GM23248 (cell line): ENCODE measurements around the gene CSNK1G1. TPM values are rescaled to one million over a fixed set of nuclear protein-coding genes. Genes with fewer than 3 reads are reported as not detected.

Experiments used
- DNase-seq: peaks from one replicate; pipeline ENCODE4 v3.0.0-alpha.2; 2015
- H2AFZ ChIP-seq: fragments of 200-600 bp; sonication (generic); 2 replicates; pipeline ENCODE4 v1.6.1; 2016; ENCODE audit warnings: antibody characterized with exemption
- H3F3A ChIP-seq: fragments of 200-600 bp; sonication (generic); 2 replicates; pipeline ENCODE4 v1.6.1; 2016; ENCODE audit warnings: mild to moderate bottlenecking, antibody characterized with exemption, mixed run types; ENCODE audit not compliant: insufficient read depth
- H3K27ac ChIP-seq: fragments of 200-600 bp; sonication (generic); 2 replicates; pipeline ENCODE4 v1.5.1; 2016; ENCODE audit warnings: mild to moderate bottlenecking
- H3K27me3 ChIP-seq: fragments of 200-600 bp; sonication (generic); replicated peaks from 2 replicates; pipeline ENCODE4 v1.6.1; 2016; ENCODE audit warnings: mild to moderate bottlenecking; ENCODE audit not compliant: insufficient read depth
- H3K36me3 ChIP-seq: fragments of 200-600 bp; sonication (generic); 2 replicates; pipeline ENCODE4 v1.6.1; 2016; ENCODE audit warnings: low read depth, mild to moderate bottlenecking
- H3K4me1 ChIP-seq: fragments of 200-600 bp; sonication (generic); 2 replicates; pipeline ENCODE4 v1.6.1; 2016; ENCODE audit warnings: mild to moderate bottlenecking; ENCODE audit not compliant: insufficient read depth
- H3K4me2 ChIP-seq: fragments of 200-600 bp; sonication (generic); one replicate; pipeline ENCODE4 v1.6.1; 2016; ENCODE audit warnings: mild to moderate bottlenecking; ENCODE audit not compliant: unreplicated experiment
- H3K4me3 ChIP-seq: fragments of 200-600 bp; sonication (generic); 2 replicates; pipeline ENCODE4 v1.5.1; 2016; ENCODE audit warnings: mild to moderate bottlenecking
- H3K79me2 ChIP-seq: fragments of 200-600 bp; sonication (generic); 2 replicates; pipeline ENCODE4 v1.6.1; 2016; ENCODE audit warnings: mild to moderate bottlenecking; ENCODE audit not compliant: insufficient read depth
- H3K9ac ChIP-seq: fragments of 200-600 bp; sonication (generic); 2 replicates; pipeline ENCODE4 v1.6.1; 2016; ENCODE audit warnings: mild to moderate bottlenecking
- H3K9me2 ChIP-seq: fragments of 200-600 bp; sonication (generic); 2 replicates; pipeline ENCODE4 v1.6.1; 2016; ENCODE audit warnings: mixed run types, mild to moderate bottlenecking, moderate library complexity; ENCODE audit not compliant: insufficient read depth
- H3K9me3 ChIP-seq: fragments of 200-600 bp; sonication (generic); one replicate; pipeline ENCODE4 v1.6.1; 2017; ENCODE audit warnings: low read depth
- H4K20me1 ChIP-seq: fragments of 200-600 bp; sonication (generic); 2 replicates; pipeline ENCODE4 v1.6.0; 2016; ENCODE audit not compliant: insufficient read depth
- EZH2 ChIP-seq: fragments of 200-600 bp; sonication (generic); IDR thresholded peaks from 2 replicates; pipeline ENCODE4 v1.6.1; 2018; ENCODE audit warnings: antibody characterized with exemption, mild to moderate bottlenecking; ENCODE audit not compliant: insufficient read depth, poor library complexity, severe bottlenecking
- EZH2phosphoT487 ChIP-seq: fragments of 200-600 bp; sonication (generic); IDR thresholded peaks from 2 replicates; pipeline ENCODE4 v1.6.1; 2018; ENCODE audit warnings: antibody characterized with exemption, moderate library complexity, mild to moderate bottlenecking, low read depth; ENCODE audit not compliant: insufficient read depth
- WGBS, 2 experiments: methylation state at CpG; one replicate each; pipeline ENCODE4 v1.1.6; 2015 to 2017; ENCODE audit warnings: low lambda C conversion rate in 2 of 2, low coverage in 1 of 2; ENCODE audit errors: missing lambda C conversion rate in 2 of 2; 5-methylcytosine and 5-hydroxymethylcytosine counted together
- in situ Hi-C: fragments of 300-500 bp; cut with MboI; formaldehyde crosslinking; loops from 2 replicates; pipeline ENCODE4 v1.15.0; 2020
- polyA plus RNA-seq: library from polyadenylated mRNA; unstranded; fragments of >200 nt; fragmentation: Nextera tagmentation; extraction: Ambion mirVana; gene quantifications from 2 replicates; pipeline ENCODE4 v1.2.1, GENCODE V29; 2016
- total RNA-seq: library from RNA; depleted of rRNA; stranded (reverse); fragments of >200 nt; shearing (Covaris generic); gene quantifications from 2 replicates; pipeline ENCODE4 v1.2.3, GENCODE V29; 2014

CSNK1G1 gene
- total and polyA plus RNA-seq, 2 experiments from 2014 or later, result 14.8 to 17.1 TPM

DNA sequence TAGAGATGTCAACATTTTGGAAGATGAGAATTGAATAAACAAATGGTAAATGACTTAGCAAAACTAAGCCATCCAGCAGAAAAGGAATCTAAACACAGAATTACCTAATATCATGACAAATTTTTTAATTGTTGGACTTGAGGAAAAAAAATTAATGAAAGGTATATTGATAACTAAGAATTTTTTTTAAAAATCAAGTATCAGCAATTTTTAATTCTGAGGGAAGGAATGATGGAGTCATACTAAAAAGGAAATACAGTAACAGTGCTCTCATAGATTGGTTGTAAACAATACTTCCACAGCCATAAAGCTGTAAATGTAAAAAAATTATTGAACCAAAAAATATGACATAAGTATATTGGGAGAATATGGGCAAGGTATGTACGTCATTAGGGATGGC is 68.0 kb downstream of the CSNK1G1 start:
- Histone ChIP-seq H3K9ac (no peak overlapping the region), H3K27ac (no peak overlapping the region), H3K27me3 (no peaks in the 10 kb centered on the region), H3K79me2 (peaks cover 99% of the 10 kb centered on the region), H3K36me3 (no peaks in the 10 kb centered on the region), H3K9me2 (no peaks in the 10 kb centered on the region), H3F3A (peaks cover 15% of the 10 kb centered on the region), H3K4me2 (no peak overlapping the region), H4K20me1 (peaks cover 6% of the 10 kb centered on the region; the same call in 1 of the 2 replicates), H2AFZ (no peak overlapping the region), H3K4me3 (no peak overlapping the region), H3K9me3 (no peaks in the 10 kb centered on the region), H3K4me1 (peaks cover 26% of the 10 kb centered on the region)
- in situ Hi-C loops, result no loop called here
- WGBS, 2 experiments, result 92 to 100% methylated on average over 1 of the region's 1 CpG
- TF ChIP-seq EZH2 (no peak), EZH2phosphoT487 (no peak)
- DNase-seq, result no peak

DNA sequence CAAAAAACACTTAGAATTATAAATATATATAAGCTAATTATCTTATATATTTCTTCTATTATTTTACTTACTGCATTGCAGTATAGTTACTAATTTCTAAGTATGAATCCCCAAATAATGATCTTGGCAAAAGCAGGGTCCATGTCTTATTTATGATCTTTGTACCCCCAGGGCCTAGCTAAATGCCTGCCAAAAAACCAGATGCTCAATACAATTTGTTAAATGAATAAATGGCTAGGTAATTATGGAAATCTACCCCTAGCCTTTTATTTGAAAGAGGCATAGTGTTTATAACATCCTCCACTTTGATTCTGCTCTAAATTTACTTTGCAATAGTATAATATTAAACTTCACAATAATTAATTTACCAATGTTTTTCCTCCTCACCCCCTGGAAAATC is 69.5 kb downstream of the CSNK1G1 start:
- Histone ChIP-seq H4K20me1 (peaks cover 10% of the 10 kb centered on the region), H2AFZ (no peak overlapping the region), H3K4me1 (peaks cover 26% of the 10 kb centered on the region), H3K36me3 (no peaks in the 10 kb centered on the region), H3K4me3 (no peak overlapping the region), H3K9me3 (no peaks in the 10 kb centered on the region), H3K9ac (no peak overlapping the region), H3K9me2 (no peaks in the 10 kb centered on the region; the same call in 1 of the 2 replicates), H3K4me2 (no peak overlapping the region), H3F3A (peaks cover 15% of the 10 kb centered on the region), H3K27me3 (no peaks in the 10 kb centered on the region), H3K27ac (no peak overlapping the region), H3K79me2 (peaks cover 99% of the 10 kb centered on the region)
- no peak for DNase-seq
- in situ Hi-C loops, result no loop called here
- TF ChIP-seq EZH2, result no peak
- TF ChIP-seq EZH2phosphoT487, result no peak

DNA sequence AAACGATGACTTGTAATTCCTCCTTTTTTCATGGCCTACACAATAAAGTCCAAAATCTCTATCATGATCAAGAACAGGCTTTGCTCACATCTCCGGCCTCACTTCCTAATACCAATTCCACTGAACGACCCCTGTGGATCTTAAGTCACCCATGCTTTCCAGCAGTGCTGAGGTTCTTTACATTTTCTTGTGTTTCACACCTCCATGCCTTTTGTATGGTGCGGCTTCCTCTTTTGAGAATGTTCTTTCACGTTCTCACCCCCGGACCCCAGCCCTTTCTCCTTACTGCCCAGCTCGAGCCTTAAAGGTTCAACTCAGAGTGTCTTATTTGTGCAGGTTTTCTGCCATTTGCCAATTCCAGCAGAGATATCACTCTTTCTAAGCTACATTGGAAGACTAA is 70.1 kb downstream of the CSNK1G1 start:
- H4K20me1 ChIP-seq, result peaks cover 10% of the 10 kb centered on the region
- TF ChIP-seq EZH2 (no peak), EZH2phosphoT487 (no peak)
- H3F3A ChIP-seq, result peaks cover 15% of the 10 kb centered on the region
- no peaks in the 10 kb centered on the region for H3K27me3 ChIP-seq
- no peak for DNase-seq
- no peaks in the 10 kb centered on the region; the same call in 1 of the 2 replicates for H3K9me2 ChIP-seq
- WGBS, 2 experiments, result 59% methylated on average over 7 of the region's 7 CpGs
- H3K27ac ChIP-seq, result no peak overlapping the region
- no peak overlapping the region for H3K4me2 ChIP-seq
- H3K9ac ChIP-seq, result no peak overlapping the region
- H3K9me3 ChIP-seq, result no peaks in the 10 kb centered on the region
- H3K79me2 ChIP-seq, result peaks cover 99% of the 10 kb centered on the region
- H3K4me3 ChIP-seq, result no peak overlapping the region
- no peaks in the 10 kb centered on the region for H3K36me3 ChIP-seq
- in situ Hi-C loops, result no loop called here
- H3K4me1 ChIP-seq, result peaks cover 26% of the 10 kb centered on the region
- H2AFZ ChIP-seq, result no peak overlapping the region

DNA sequence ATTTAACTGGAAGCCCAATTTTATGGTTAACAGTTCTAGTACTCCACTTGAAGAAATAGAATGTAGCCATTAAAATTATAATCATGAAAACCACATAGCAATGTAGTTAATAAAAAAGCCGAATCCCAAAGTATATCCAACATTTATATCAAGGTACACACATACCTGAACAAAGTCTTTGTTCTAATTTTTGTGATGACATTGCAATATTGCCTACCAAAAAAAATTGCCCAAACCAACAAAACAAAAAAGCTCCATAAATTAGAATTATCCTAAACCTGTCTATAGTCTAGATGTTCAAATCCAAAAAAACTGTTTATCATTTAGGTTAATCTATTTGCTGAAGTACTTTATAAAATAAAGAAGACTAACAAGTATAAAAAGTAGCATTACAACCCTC is 70.8 kb downstream of the CSNK1G1 start:
- Histone ChIP-seq H3K4me2 (no peak overlapping the region), H3K27ac (no peak overlapping the region), H3K9ac (no peak overlapping the region), H4K20me1 (peaks cover 10% of the 10 kb centered on the region), H3K9me3 (no peaks in the 10 kb centered on the region), H3K27me3 (no peaks in the 10 kb centered on the region), H3K4me3 (no peak overlapping the region), H3K4me1 (peaks cover 26% of the 10 kb centered on the region), H3K79me2 (peaks cover 99% of the 10 kb centered on the region), H2AFZ (no peak overlapping the region), H3K9me2 (no peaks in the 10 kb centered on the region; the same call in 1 of the 2 replicates), H3K36me3 (no peaks in the 10 kb centered on the region), H3F3A (peaks cover 15% of the 10 kb centered on the region)
- no peak for DNase-seq
- TF ChIP-seq EZH2phosphoT487 (no peak), EZH2 (no peak)
- WGBS, 2 experiments, result 91 to 100% methylated on average over 1 of the region's 1 CpG
- in situ Hi-C loops, result no loop called here

DNA sequence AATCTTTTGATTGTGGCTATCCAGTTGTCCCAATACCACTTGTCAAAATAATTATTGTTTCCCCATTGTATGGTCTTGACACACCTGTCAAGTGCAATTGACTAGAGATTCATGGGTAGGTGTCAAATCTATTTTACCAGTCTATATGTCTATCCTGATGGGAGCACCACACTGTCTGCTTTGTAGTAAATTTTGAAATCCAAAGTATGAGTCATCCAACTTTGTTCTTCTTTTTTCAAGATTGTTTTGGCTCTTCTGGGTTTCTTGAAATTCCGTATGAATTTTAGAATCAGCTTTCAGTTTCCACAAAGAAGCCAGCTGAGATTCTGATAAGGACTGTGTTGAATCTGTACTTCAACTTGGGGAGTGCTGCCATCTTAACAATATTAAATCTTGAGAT is 71.9 kb downstream of the CSNK1G1 start:
- peak; percentile 67 for DNase-seq
- H3K9me2 ChIP-seq, result no peaks in the 10 kb centered on the region; the same call in 1 of the 2 replicates
- WGBS, 2 experiments, result 0% methylated on average over 1 of the region's 1 CpG
- no peaks in the 10 kb centered on the region for H3K27me3 ChIP-seq
- no peaks in the 10 kb centered on the region for H3K9me3 ChIP-seq
- H3K4me1 ChIP-seq, result peaks cover 20% of the 10 kb centered on the region
- peak overlapping the region; percentile 39 for H3K27ac ChIP-seq
- H2AFZ ChIP-seq, result no peak overlapping the region
- no peak overlapping the region for H3K9ac ChIP-seq
- H3K36me3 ChIP-seq, result no peaks in the 10 kb centered on the region
- TF ChIP-seq EZH2phosphoT487 (no peak), EZH2 (no peak)
- H3K4me3 ChIP-seq, result peak overlapping the region; percentile 53
- H3F3A ChIP-seq, result peaks cover 9% of the 10 kb centered on the region; the same call in 1 of the 2 replicates
- H3K79me2 ChIP-seq, result peaks cover 99% of the 10 kb centered on the region
- H3K4me2 ChIP-seq, result peak overlapping the region; percentile 73
- in situ Hi-C loops, result no loop called here
- H4K20me1 ChIP-seq, result peaks cover 7% of the 10 kb centered on the region
